ENCODE data around the gene FAM240A.
"Not testable (repeated sequence)": the region's sequence is repeated elsewhere in the genome, so short reads cannot be mapped to it uniquely, and the experiment has no call there.

The FAM240A gene

GRCh38 chr3:46576879-46577278 is 35.4 kb upstream of the FAM240A start:
- peaks cover 98% of the 10 kb centered on the region for H3K27me3 Mint-ChIP-seq (ENCODE audit: low read depth)
- no peak overlapping the region for H3K27ac Mint-ChIP-seq
- peaks cover 38% of the 10 kb centered on the region for H3K4me1 Mint-ChIP-seq

GRCh38 chr3:46577580-46578249 is 34.6 kb upstream of the FAM240A start:
- peak overlapping the region in 1 of 3 experiments; percentile 64 for H3K4me3 Mint-ChIP-seq
- H3K36me3 Mint-ChIP-seq (ENCODE audit: low read depth); H3K27ac Mint-ChIP-seq; H3K9me3 Mint-ChIP-seq: not testable (repeated sequence)
- H3K27me3 Mint-ChIP-seq (ENCODE audit: low read depth): peaks cover 100% of the 10 kb centered on the region
- H3K4me1 Mint-ChIP-seq: peaks cover 38% of the 10 kb centered on the region

More at GRCh38 chr3:46576879-46577278, 35.4 kb upstream of the FAM240A start:
- no peak for TF ChIP-seq CTCF (IDR thresholded peaks at IDR 0.05; ENCODE audit: unreplicated experiment in 3 of 3)
- Mint-ChIP-seq H3K4me3 (peak overlapping the region; percentile 33 to 64 (median 57)), H3K9me3 (no peaks in the 10 kb centered on the region), H3K36me3 (ENCODE audit: low read depth) (no peaks in the 10 kb centered on the region)

GRCh38 chr3:46578973-46579755 is 33.2 kb upstream of the FAM240A start:
- H3K27ac Mint-ChIP-seq: no peak overlapping the region
- H3K4me1 Mint-ChIP-seq: peaks cover 30% of the 10 kb centered on the region
- peaks cover 98% of the 10 kb centered on the region for H3K27me3 Mint-ChIP-seq (ENCODE audit: low read depth)
- peak overlapping the region in 1 of 3 experiments; percentile 16 for H3K4me3 Mint-ChIP-seq
- H3K36me3 Mint-ChIP-seq (ENCODE audit: low read depth): no peaks in the 10 kb centered on the region
- no peak for TF ChIP-seq CTCF (IDR thresholded peaks at IDR 0.05; ENCODE audit: unreplicated experiment in 3 of 3)
- no peaks in the 10 kb centered on the region for H3K9me3 Mint-ChIP-seq

GRCh38 chr3:46579756-46580286 is 32.5 kb upstream of the FAM240A start:
- H3K36me3 Mint-ChIP-seq (ENCODE audit: low read depth): no peaks in the 10 kb centered on the region
- H3K27ac Mint-ChIP-seq: no peak overlapping the region
- peak overlapping the region in 1 of 3 experiments; percentile 16 for H3K4me3 Mint-ChIP-seq
- H3K9me3 Mint-ChIP-seq: no peaks in the 10 kb centered on the region
- no peak for TF ChIP-seq CTCF (IDR thresholded peaks at IDR 0.05; ENCODE audit: unreplicated experiment in 3 of 3)
- H3K27me3 Mint-ChIP-seq (ENCODE audit: low read depth): peaks cover 96% of the 10 kb centered on the region
- H3K4me1 Mint-ChIP-seq: peaks cover 24% of the 10 kb centered on the region

- H3K4me3 Mint-ChIP-seq: no peak overlapping the region
- H3K4me1 Mint-ChIP-seq: peaks cover 24% of the 10 kb centered on the region
- H3K27me3 Mint-ChIP-seq (ENCODE audit: low read depth): peaks cover 91% of the 10 kb centered on the region
- TF ChIP-seq CTCF (IDR thresholded peaks at IDR 0.05; ENCODE audit: unreplicated experiment in 3 of 3): no peak
- H3K9me3 Mint-ChIP-seq: no peaks in the 10 kb centered on the region
- no peaks in the 10 kb centered on the region for H3K36me3 Mint-ChIP-seq (ENCODE audit: low read depth)
- no peak overlapping the region for H3K27ac Mint-ChIP-seq
Observed at GRCh38 chr3:46580675-46581074, 31.6 kb upstream of the FAM240A start.

- no peaks in the 10 kb centered on the region for H3K36me3 Mint-ChIP-seq (ENCODE audit: low read depth)
- H3K4me1 Mint-ChIP-seq: no peaks in the 10 kb centered on the region
- peak overlapping the region in 1 of 3 experiments; percentile 75 for H3K27ac Mint-ChIP-seq
- no peak overlapping the region for H3K4me3 Mint-ChIP-seq
- peaks cover 61% of the 10 kb centered on the region for H3K27me3 Mint-ChIP-seq (ENCODE audit: low read depth)
- H3K9me3 Mint-ChIP-seq: peaks cover 6% of the 10 kb centered on the region
- no peak for TF ChIP-seq CTCF (IDR thresholded peaks at IDR 0.05; ENCODE audit: unreplicated experiment in 3 of 3)
Observed at GRCh38 chr3:46584598-46585467, 27.5 kb upstream of the FAM240A start.

Measured in nephron (organoid).